ENCODE results near the gene ENPP4. TPM values are rescaled to one million over a fixed set of nuclear protein-coding genes. Genes with fewer than 3 reads are reported as not detected.

ENPP4 gene
- total RNA-seq, 2 experiments from 2014 or later: 3.7 to 4.3 TPM

- no peak within 1 kb of the TSS for H3K27ac ChIP-seq (ENCODE audit: low read depth in 1 of 2, low read length in 2 of 2)
- peaks cover 13% of the 10 kb centered on the region for H3K4me1 ChIP-seq (ENCODE audit: insufficient read depth, low read length)
- Mint-ChIP-seq H3K36me3 (ENCODE audit: low read depth) (no peaks in the 10 kb centered on the region), H3K4me3 (peak within 1 kb of the TSS; percentile 77), H3K27ac (no peak within 1 kb of the TSS), H3K27me3 (peaks cover 35% of the 10 kb centered on the region), H3K9me3 (no peaks in the 10 kb centered on the region), H3K4me1 (ENCODE audit: low read depth) (peaks cover 27% of the 10 kb centered on the region)
- peaks cover 0 to 19% of the 10 kb centered on the region in 2 experiments for H3K27me3 ChIP-seq (ENCODE audit: control insufficient read depth in 1 of 2, insufficient read depth in 2 of 2, low read length in 2 of 2)
- no peak for TF ChIP-seq CTCF (IDR thresholded peaks at IDR 0.05)
- ChIA-PET CTCF (no interaction called here), POLR2A (interaction anchor here (0.9 to 2.9 kb wide), 2 partner anchors 41 to 45 kb away, joined by 3 to 18 read pairs; partner anchors contain the start of gene ENPP4)
- peak; percentile 32 to 86 (median 56) for DNase-seq
- peak; percentile 96 for ATAC-seq (ENCODE audit: poor library complexity)
- intact Hi-C loops (cut with DNase I, micrococcal nuclease): loop anchor here in 1 of 2 experiments (5.0 kb wide), 1 partner anchor 482 kb away; the partner anchor contains the start of genes CYP39A1 and SLC25A27
- H3K36me3 ChIP-seq (ENCODE audit: insufficient read depth, low read length): no peaks in the 10 kb centered on the region
- H3K9me3 ChIP-seq (ENCODE audit: control insufficient read depth in 1 of 2, insufficient read depth in 1 of 2, low read length in 2 of 2): no peaks in the 10 kb centered on the region
- H3K4me3 ChIP-seq (ENCODE audit: low read length): peak within 1 kb of the TSS; percentile 67
Measured at GRCh38 chr6:46170357-46171289, 40.8 kb downstream of the ENPP4 start, which contains the start of gene ENPP5. Gene ENPP5 (minus strand): TSS chr6:46170980. CDS start chr6:46168262, 2,718 bp downstream.

- intact Hi-C loops (cut with DNase I, micrococcal nuclease): loop anchor here in 1 of 2 experiments (5.0 kb wide), 1 partner anchor 480 kb away; the partner anchor contains the start of genes CYP39A1 and SLC25A27
- Mint-ChIP-seq H3K27ac (no peak overlapping the region), H3K4me3 (peak overlapping the region; percentile 4), H3K36me3 (ENCODE audit: low read depth) (no peaks in the 10 kb centered on the region), H3K4me1 (ENCODE audit: low read depth) (peaks cover 33% of the 10 kb centered on the region), H3K9me3 (no peaks in the 10 kb centered on the region), H3K27me3 (peaks cover 35% of the 10 kb centered on the region)
- Histone ChIP-seq H3K27ac (ENCODE audit: low read depth in 1 of 2, low read length in 2 of 2) (no peak overlapping the region), H3K27me3 (ENCODE audit: control insufficient read depth in 1 of 2, insufficient read depth in 2 of 2, low read length in 2 of 2) (peaks cover 0 to 17% of the 10 kb centered on the region in 2 experiments), H3K4me1 (ENCODE audit: insufficient read depth, low read length) (peaks cover 17% of the 10 kb centered on the region), H3K9me3 (ENCODE audit: control insufficient read depth in 1 of 2, insufficient read depth in 1 of 2, low read length in 2 of 2) (no peaks in the 10 kb centered on the region), H3K36me3 (ENCODE audit: insufficient read depth, low read length) (no peaks in the 10 kb centered on the region), H3K4me3 (ENCODE audit: low read length) (no peak overlapping the region)
- TF ChIP-seq CTCF (IDR thresholded peaks at IDR 0.05): no peak
- ChIA-PET POLR2A (interaction anchor here (2.9 kb wide), 1 partner anchor 42 kb away, joined by 18 read pairs; the partner anchor contains the start of gene ENPP4), CTCF (interaction anchor here (1.1 to 1.5 kb wide), 2 partner anchors 10 to 82 kb away, joined by 3 to 4 read pairs; no protein-coding TSS in a partner anchor)
- no peak for ATAC-seq (ENCODE audit: poor library complexity)
- DNase-seq: no peak
Measured at GRCh38 chr6:46172176-46172575, 42.4 kb downstream of the ENPP4 start.

GRCh38 chr6:46174904-46175303 is 45.1 kb downstream of the ENPP4 start:
- POLR2A ChIA-PET: no interaction called here
- H3K9me3 ChIP-seq (ENCODE audit: control insufficient read depth in 1 of 2, insufficient read depth in 1 of 2, low read length in 2 of 2): no peaks in the 10 kb centered on the region
- H3K4me3 Mint-ChIP-seq: no peak overlapping the region
- CTCF ChIA-PET: interaction anchor here (1.5 kb wide), 1 partner anchor 10 kb away, joined by 3 read pairs; no protein-coding TSS in a partner anchor
- no peaks in the 10 kb centered on the region for H3K36me3 Mint-ChIP-seq (ENCODE audit: low read depth)
- DNase-seq (peak in 3 of 14 experiments; percentile 5 to 66 (median 13)), ATAC-seq (ENCODE audit: poor library complexity) (no peak)
- peaks cover 28% of the 10 kb centered on the region for H3K27me3 Mint-ChIP-seq
- H3K4me1 ChIP-seq (ENCODE audit: insufficient read depth, low read length): peaks cover 17% of the 10 kb centered on the region
- intact Hi-C loops (cut with DNase I, micrococcal nuclease): loop anchor here in 1 of 2 experiments (5.0 kb wide), 1 partner anchor 477 kb away; the partner anchor contains the start of genes CYP39A1 and SLC25A27
- H3K4me3 ChIP-seq (ENCODE audit: low read length): no peak overlapping the region
- H3K27ac ChIP-seq (ENCODE audit: low read depth in 1 of 2, low read length in 2 of 2): no peak overlapping the region
- H3K9me3 Mint-ChIP-seq: no peaks in the 10 kb centered on the region
- peak overlapping the region; percentile 35 for H3K27ac Mint-ChIP-seq
- H3K36me3 ChIP-seq (ENCODE audit: insufficient read depth, low read length): no peaks in the 10 kb centered on the region
- H3K27me3 ChIP-seq (ENCODE audit: control insufficient read depth in 1 of 2, insufficient read depth in 2 of 2, low read length in 2 of 2): peaks cover 0 to 9% of the 10 kb centered on the region in 2 experiments
- H3K4me1 Mint-ChIP-seq (ENCODE audit: low read depth): peaks cover 32% of the 10 kb centered on the region
- TF ChIP-seq CTCF (IDR thresholded peaks at IDR 0.05): no peak

Data from CD4-positive, alpha-beta T cell (primary cell).